ENCODE data around the gene CUL4A.

CUL4A gene

DNA sequence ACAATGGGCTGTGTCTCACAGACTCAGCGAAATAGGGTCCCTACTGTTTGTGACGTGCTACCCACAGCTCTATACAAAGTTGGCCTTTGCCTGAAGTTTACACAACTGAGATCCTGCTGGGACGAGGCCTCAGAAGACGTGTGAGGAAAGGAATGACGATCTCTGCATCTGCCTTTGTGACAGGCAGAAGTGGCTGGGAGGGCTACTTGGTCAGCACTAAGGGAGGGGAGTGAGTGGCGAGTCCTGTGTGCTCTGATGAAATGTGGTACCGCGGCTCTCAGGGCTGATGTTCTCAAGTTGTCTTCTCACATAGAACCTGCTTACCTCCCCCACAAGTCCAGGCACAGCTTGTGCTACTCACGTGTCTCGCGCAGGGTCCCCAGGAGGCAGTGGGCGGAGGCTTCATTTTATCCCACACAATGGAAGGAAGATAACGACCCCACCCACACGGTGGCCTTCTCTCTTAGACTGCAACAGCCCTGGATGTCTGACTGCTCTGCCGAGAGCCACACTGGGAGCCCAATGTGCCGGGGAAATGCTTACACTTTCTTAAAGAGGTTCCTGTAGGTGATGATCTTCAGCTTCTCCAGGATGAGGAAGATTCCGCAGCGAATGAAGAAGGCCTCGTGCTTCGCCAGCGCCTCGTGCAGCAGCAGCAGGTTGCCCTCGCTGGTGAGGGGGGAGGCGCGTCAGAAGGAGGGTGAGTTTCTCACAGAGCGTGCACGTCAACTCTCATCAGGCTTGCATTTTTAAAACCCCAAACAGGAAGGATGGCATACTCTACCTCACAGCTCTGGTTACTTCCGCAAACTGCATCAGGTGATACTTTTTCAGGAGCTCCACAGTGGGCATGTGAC is 29.8 kb upstream of the CUL4A start:
- DNase-seq (ENCODE audit: low read depth in 1 of 2, low spot score in 1 of 2): no peak

GRCh38 chr13:113182046-113182445 is 27.4 kb upstream of the CUL4A start:
- no peak for DNase-seq (ENCODE audit: low read depth in 1 of 2, low spot score in 1 of 2)

DNA sequence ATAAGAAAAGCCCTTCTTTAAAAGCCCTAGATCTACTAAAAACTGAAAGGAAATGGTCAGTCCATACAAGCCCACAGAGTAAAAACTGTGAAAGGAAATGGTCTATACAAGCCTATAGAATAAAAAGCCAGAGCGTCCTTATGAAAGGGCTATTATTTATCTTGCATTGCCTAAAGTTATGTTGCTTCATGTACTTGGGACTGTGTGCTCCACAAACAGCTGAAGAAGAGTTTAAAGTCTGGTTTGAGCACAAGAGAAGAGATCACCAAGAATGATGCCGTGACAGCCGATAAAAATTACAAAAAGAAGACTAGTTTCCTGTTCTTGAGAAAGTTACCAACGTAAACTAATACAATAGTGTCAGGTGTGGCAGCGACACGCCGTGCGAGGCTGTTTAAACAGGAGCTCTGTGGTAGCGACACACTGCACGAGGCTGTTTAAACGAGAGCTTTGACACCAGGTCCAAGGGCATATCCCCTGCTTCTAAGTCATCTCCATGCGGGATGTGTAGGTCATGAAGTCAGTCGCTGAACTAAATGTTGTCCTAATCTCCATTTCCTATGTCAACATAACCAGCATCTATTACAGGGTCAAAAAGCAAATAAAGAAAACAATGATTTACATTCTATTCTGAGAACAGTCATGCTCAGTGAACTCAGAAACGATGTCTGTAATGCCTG is 25.8 kb upstream of the CUL4A start:
- no peak for DNase-seq (ENCODE audit: low read depth in 1 of 2, low spot score in 1 of 2)

DNA sequence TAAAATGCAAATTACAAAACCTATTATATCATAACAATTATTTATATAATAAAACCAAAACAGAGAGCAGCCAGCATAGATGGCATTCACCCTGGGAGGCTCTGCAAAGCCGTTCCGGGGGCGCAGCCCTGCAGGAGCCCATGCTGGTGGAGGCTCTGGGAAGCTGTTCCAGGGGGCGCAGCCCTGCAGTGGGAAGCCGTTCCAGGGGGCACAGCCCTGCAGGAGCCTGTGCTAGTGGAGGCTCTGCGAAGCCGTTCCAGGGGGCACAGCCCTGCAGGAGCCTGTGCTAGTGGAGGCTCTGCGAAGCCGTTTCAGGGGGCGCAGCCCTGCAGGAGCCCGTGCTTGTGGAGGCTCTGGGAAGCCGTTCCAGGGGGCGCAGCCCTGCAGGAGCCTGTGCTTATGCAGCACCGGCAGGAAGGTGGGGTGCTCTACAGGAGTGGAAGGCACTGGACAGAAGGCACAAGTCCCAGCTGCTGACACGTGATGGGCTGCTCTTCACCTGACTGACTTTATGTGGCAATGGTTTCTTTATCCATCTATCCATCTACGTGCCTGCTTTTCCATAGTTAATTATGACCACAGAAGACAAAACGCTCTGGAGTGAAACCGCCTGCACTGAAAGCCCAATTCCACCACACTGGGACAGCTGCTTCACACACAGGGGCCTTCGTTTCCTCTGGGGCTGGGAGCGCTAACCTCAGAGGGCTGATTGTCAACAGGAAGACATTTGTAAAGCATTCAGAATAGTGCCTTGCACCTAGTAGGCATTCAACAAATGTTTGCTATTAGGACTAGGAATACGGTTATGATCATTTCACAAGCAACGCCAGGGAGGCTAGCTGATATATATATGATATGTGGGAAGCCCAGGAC is 24.6 kb upstream of the CUL4A start:
- no peak for DNase-seq (ENCODE audit: low read depth in 1 of 2, low spot score in 1 of 2)

- no peak for DNase-seq (ENCODE audit: low read depth in 1 of 2, low spot score in 1 of 2)
Measured at GRCh38 chr13:113186061-113186900, 23.1 kb upstream of the CUL4A start.

DNA sequence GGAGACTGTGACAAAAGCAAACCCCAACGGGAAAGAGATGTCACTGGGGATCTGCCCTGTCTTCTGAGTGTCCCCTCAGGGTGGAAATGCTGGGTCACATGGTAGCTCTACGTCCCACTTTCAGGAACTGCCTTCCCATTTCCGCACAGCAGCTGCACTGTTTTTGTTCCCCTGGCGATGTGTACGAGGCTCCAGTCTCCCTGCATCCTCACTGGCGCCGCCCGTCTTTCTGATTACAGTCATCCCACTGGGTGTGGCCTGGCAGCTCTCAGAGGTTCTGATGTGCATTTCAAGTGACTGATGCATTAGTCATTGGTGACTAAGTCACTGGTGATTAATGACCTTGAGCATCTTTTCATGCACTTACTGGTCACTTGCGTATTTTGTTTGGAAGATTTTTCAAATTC is 22.1 kb upstream of the CUL4A start:
- DNase-seq (ENCODE audit: low read depth in 1 of 2, low spot score in 1 of 2): peak in 1 of 2 donors; percentile 41

DNA sequence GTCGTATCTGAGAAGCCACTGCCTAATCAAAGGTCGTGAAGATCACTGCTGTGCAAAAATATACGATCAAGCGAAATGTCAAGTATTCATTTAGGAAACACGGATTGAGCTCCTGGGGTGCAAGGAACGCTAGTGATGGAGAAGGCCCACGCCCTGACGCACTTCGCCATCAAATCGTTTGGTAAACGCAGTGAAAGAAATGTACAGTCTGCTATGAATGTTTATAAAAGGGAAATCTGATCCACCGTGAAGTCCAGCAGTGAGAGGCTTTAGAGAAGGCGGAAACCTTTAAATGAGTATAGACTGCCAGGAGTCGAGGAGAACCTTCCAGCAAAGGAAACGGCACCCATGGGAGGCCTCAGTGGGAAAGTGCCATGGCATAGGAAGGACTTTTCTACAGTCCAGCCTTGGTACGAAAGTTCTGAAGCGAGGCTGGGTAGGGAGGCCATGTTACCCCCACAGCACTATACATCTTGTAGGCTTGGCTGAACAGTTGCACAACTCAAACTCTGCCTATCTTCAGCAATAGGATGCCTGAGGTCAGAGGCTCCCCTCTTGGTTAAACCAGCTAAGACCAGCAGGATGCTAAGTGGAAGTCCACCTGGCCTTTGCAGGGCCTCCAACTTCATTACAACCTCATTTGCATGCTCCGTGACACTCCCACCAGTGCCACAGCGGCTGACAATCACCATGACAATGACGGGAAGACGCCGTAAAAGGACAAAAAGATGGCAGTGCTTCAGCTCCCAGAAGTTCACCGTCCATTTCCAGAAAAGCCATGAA is 21.3 kb upstream of the CUL4A start:
- DNase-seq (ENCODE audit: low read depth in 1 of 2, low spot score in 1 of 2): no peak

GRCh38 chr13:113190181-113190580 is 19.2 kb upstream of the CUL4A start:
- DNase-seq (ENCODE audit: low read depth in 1 of 2, low spot score in 1 of 2): no peak

DNA sequence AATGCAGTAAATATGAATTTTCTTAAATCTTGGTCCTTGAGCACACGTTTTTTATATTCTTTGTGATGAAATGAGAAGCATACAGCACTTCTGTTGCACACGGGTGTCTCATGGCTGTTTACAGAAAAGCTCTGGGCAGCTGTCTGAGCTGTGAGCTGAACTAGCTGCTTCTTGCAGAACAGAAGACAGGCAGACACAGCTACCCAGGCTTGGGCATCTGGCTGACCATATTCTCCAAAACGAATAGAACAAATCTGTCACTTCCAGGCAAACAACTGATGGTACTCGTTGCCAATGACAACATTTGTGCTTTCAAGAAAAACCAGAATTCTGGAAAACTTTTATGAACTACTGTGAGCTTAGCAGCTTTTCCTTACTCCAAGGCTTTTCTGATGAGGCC is 17.1 kb upstream of the CUL4A start:
- no peak for DNase-seq (ENCODE audit: low read depth in 1 of 2, low spot score in 1 of 2)

DNA sequence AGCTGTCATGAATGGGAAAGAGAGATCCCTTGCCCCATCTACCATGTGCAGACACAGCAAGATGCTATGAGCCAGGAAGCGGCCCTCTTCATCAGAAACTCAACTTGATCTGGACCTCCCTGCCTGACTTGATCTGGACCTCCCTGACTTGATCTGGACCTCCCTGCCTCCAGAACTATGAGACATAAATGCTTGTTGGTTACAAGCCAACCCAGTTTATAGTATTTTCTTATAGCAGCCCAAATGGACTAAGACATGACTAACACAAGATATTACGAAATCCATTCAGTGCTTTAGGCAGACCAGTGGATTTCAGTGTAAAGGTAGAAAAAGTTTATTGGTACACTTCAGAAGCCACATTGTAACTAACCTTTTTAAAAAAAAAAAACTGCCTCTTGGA is 16.5 kb upstream of the CUL4A start:
- DNase-seq (ENCODE audit: low read depth in 1 of 2, low spot score in 1 of 2): no peak

GRCh38 chr13:113195360-113195759 is 14.1 kb upstream of the CUL4A start:
- no peak for DNase-seq (ENCODE audit: low read depth in 1 of 2, low spot score in 1 of 2)

DNA sequence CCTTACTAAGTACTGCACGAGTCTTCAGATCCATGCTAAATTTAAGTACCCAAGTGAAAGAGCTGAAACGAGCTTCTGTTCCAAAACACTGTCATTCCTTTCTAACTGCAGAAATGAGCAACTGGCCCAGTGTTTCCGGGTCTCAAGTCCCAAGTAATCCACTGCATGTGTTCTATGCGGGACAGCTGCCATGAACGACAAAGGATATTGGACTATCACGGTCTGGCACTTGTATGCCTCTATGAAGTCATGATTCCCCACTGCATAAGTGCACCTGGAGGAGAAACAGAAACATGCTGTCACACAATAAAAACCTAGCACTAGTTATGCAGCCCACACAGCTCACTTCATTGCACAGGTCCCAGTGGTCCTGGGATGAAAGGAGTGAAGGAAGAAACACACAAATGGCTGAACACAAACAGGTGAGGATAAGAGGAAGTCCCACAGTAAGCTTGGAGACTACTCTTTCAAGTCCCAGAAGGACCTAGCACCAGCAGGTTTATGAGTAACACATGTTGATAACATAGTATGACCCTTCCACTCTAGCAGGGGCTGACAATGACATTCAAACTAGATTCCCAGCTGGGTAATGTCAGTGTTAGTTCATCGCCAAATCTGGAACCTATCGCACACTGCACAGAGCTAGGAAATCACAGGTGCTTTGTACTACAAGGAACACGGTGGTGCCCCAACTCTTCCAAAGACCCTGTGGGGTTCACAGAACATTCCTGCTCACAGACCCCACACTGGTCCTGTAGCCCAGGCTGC is 12.3 kb upstream of the CUL4A start:
- DNase-seq (ENCODE audit: low read depth in 1 of 2, low spot score in 1 of 2): no peak

GRCh38 chr13:113201815-113202214 is 7.6 kb upstream of the CUL4A start:
- DNase-seq (ENCODE audit: low read depth in 1 of 2, low spot score in 1 of 2): no peak

DNA sequence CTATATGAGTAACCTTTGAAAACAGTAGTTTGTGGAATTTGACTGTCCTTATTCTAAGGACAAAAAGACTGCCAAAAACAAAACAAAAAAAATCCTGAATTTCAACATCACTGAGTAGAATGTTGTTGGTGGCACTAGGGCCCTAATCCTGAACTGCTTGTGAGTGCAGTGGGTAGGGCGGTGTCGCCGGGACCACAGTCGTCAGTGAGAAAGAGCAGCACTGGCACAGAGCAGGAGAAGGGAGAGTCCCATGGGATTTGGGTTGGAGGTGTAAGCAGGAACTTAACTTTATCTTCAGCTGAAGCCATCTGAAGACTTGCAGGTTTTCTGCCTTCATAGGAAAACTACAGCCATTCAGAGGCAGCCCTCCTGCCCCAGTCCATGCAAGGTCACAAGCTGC is 6.5 kb upstream of the CUL4A start:
- DNase-seq (ENCODE audit: low read depth in 1 of 2, low spot score in 1 of 2): no peak

GRCh38 chr13:113203507-113204377 is 5.7 kb upstream of the CUL4A start:
- DNase-seq (ENCODE audit: low read depth in 1 of 2, low spot score in 1 of 2): no peak

GRCh38 chr13:113204378-113204734 is 5.1 kb upstream of the CUL4A start:
- no peak for DNase-seq (ENCODE audit: low read depth in 1 of 2, low spot score in 1 of 2)

DNA sequence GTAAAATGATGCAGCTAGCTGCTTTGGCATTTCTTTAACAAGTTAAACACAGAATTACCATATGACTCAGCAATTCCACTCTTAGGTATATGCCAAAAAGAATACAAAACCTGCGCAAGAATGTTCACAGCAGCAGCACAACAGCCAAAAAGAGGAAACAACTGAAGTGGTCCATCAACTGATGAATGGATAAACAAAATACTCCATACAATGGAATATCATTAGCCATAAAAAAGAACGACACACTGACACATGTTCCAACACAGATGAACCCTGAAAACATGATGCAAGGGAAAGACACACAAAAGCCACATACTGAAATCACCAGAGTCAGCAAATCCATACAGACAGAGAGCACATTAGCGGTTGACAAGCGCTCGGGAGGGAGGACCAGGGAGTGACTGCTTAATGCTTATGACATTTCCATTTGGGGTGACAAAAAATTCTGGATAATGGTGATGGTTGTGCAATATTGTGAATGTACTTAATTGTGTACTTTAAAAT is 3.9 kb upstream of the CUL4A start:
- no peak for DNase-seq (ENCODE audit: low read depth in 1 of 2, low spot score in 1 of 2)

GRCh38 chr13:113207460-113207859 is 2.0 kb upstream of the CUL4A start:
- DNase-seq (ENCODE audit: low read depth in 1 of 2, low spot score in 1 of 2): no peak

Measured in activated T-helper 1 cell treated with anti-CD3 and anti-CD28 coated beads, Interleukin-2, amount 50 U/mL, for 16 hours (primary cell).